ENCODE data around the gene EFL1. TPM values are rescaled to one million over a fixed set of nuclear protein-coding genes. Genes with fewer than 3 reads are reported as not detected.
A peak's percentile ranks its signal among the peaks of the same experiment; 100 is the strongest.
"Not testable (repeated sequence)": the region's sequence is repeated elsewhere in the genome, so short reads cannot be mapped to it uniquely, and the experiment has no call there.

The EFL1 gene
- 10 to 100 TPM; 18.6 to 23.9 (median 22.9) TPM for polyA plus RNA-seq (ENCODE audit: insufficient read length in 3 of 3)
- long read RNA-seq, donor 1: 0 reads
- long read RNA-seq, donor 2, transcript EFL1-201 (20 exons, 3,675 nt): major isoform, 5 of 5 reads
- long read RNA-seq, donor 2, partial matches to known transcripts: 0 of 5 reads
- long read RNA-seq, donor 2, other reads (novel, unspliced or antisense): 0 of 5 reads
- long read RNA-seq, donor 3, partial matches to known transcripts: 0 of 3 reads
- long read RNA-seq, donor 3, other reads (novel, unspliced or antisense): 0 of 3 reads
- long read RNA-seq, donor 4, partial matches to known transcripts: 0 of 1 reads
- long read RNA-seq, donor 4, other reads (novel, unspliced or antisense): 0 of 1 reads
- long read RNA-seq, donor 5, partial matches to known transcripts: 0 of 2 reads
- long read RNA-seq, donor 5, other reads (novel, unspliced or antisense): 0 of 2 reads
- long read RNA-seq, donor 6, partial matches to known transcripts: 0 of 1 reads
- long read RNA-seq, donor 6, other reads (novel, unspliced or antisense): 0 of 1 reads
- long read RNA-seq, donor 7, transcript EFL1-201 (20 exons, 3,675 nt): major isoform, 6 of 6 reads
- long read RNA-seq, donor 7, partial matches to known transcripts: 0 of 6 reads
- long read RNA-seq, donor 7, other reads (novel, unspliced or antisense): 0 of 6 reads
- long read RNA-seq, donor 8: 0 reads
- long read RNA-seq, donor 9, partial matches to known transcripts: 0 of 2 reads
- long read RNA-seq, donor 9, other reads (novel, unspliced or antisense): 0 of 2 reads
- long read RNA-seq, donor 10, partial matches to known transcripts: 0 of 2 reads
- long read RNA-seq, donor 10, other reads (novel, unspliced or antisense): 0 of 2 reads
- long read RNA-seq, donor 11, partial matches to known transcripts: 0 of 3 reads
- long read RNA-seq, donor 11, other reads (novel, unspliced or antisense): 0 of 3 reads
- long read RNA-seq, donor 12, partial matches to known transcripts: 0 of 3 reads
- long read RNA-seq, donor 12, other reads (novel, unspliced or antisense): 0 of 3 reads
- long read RNA-seq, donor 13, partial matches to known transcripts: 0 of 1 reads
- long read RNA-seq, donor 13, other reads (novel, unspliced or antisense): 0 of 1 reads
- long read RNA-seq, donor 14: 0 reads
- long read RNA-seq, donor 15: 0 reads
- long read RNA-seq, donor 16, partial matches to known transcripts: 0 of 2 reads
- long read RNA-seq, donor 16, other reads (novel, unspliced or antisense): 0 of 2 reads

DNA sequence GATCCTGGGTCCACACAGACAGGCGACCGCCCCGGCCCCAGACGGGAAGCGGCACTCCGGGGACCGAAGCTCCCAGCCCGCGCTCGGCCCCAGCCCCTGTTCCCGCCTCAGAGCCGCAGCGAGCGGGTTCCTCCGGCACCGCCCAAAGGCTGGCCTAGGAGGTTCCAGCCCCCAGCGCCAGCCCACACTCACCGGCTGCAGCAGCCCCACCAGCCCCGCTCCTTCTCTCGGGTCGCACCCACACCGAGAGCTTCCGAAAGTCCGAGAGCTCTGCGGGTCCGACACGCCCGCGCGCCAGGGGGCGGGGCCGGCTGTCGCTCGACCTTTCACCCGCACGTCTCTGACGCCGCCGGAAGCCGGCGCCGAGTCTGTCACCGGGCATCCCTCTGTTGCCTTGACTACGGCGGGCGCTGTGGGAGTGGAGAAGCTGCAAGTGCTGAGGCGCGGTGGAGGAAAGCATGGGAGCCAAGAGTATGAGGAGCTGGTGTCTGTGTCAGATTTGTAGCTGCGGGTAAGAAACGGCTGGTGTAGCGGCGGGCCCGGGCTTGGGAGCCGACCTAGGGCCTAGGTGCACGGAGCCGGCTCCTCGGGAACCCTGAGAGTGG, at the start of gene EFL1, which contains the start of gene SAXO2:
EFL1 (minus strand) TSS at position 313 of the 605 bp plus-strand sequence. CDS start 956 bp downstream, outside the sequence.
SAXO2 (plus strand) TSS at position 397 of the 605 bp plus-strand sequence; CDS start at position 459, 62 bp downstream.
- peak; percentile 91 for DNase-seq

DNA sequence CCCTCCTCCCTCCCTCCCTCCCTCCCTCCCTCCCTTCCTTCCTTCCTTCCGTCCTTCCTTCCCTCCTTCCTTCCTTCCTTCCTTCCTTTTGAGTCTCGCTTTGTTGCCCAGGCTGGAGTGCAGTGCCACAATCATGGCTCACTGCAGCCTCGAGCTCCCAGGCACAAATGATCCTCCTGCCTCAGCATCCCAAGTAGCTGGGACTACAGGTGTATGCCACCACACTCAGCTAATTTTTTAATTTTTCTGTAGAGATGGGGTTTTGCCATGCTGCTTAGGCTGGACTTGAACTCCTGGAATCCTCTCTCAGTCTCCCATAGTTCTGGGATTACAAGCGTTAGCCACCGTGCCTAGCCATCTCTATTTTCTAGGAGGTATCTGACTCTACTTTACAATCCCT, 48.8 kb upstream of the EFL1 start:
- not testable (repeated sequence) for DNase-seq

DNA sequence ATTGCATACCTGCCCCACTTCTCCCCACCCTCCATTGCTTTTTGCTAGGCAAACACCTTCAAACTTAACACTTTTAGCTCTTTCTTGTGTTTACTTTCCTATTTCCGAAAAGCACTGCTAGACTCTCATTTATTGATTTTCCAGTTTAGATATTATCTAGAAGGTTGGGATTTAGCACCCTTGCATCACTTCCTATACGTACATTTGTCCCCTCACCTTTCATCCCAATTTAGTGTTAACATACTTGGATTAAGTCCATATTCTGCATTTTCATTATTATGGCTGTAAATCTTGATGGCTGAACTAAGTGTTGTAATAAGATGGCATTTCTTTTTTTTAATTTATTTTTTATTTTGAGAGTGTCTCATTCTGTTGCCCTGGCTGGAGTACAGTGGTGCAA, 47.3 kb upstream of the EFL1 start:
- no peak for DNase-seq

DNA sequence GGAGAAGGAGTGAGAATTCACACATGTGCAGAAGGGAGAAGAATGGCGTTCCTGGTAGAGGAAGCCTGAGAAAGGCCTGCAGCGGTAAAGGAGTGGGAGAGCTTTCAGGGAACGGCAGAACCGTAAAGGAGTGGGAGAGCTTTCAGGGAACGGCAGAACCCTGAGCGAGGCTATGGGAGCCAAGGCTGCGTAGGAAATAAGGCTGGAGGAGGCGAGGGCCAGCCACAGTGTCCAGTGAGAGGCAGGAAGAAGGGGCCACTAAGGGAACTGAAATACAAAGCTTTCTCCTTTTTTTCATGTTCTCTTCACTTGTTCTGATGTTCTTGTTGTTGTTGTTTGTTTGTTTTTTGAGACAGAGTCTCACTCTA, 45.2 kb upstream of the EFL1 start:
- no peak for DNase-seq

DNA sequence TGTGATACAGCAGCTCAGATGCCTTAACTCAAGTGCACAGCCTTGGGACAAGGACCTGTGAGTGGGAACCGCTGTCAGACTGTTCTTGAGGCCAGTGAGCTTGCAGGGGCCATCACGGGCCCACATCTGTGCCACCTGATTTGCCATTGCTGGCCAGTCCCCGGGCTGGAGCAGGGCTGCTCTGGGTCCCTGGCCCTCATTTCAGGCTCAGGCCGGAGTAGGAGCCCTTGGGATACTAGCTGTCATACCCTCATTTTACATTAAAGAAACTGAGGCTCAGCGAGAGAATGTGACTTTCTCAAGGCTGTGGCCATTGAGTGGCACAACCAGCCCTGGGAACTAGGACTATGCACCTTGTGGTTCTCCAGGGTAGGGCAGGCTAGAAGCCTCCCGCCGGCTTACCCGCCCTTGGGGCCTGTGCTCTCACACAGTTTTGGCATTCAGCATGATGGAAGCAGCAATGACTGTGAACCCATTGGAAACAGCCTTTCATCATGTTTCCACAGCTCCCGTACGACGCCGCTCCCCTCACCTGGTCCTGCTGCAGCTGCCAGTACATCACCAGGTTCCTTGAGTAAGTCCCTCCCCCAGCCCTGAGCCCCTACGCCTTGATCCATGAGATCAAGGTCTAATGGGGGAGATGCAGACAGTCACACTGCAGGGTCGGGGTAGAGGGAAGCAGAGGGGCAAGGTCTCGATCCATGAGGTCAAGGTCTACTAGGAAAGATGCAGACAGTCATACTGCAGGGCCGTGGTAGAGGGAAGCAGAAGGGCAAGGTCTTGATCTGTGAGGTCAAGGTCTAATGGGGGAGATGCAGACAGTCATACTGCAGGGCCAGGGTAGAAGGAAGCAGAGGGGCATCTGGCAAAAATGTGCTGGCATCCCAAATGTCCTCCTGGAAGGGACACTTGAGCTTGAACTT, 44.5 kb upstream of the EFL1 start:
- no peak for DNase-seq

DNA sequence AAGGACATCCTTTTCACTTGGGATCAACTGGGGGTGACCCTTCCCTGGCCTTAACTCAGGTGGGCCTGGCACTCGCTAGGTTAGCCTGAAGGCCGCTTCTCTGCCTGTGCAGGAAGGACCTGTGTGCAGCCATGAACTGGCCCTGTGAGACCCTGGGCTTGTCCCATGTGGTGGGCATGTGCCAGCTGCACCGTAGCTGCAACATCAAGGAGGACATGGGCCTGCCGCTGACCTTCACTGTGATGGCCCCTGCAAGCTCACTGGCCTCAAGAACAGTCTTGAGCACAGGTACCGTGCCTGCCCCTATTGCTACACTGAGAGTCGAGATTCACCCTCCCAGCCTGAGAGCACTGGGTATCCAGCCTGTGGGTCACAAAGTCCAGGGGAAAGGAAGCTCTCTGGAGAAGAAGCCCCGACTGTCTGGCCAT, 43.1 kb upstream of the EFL1 start:
- DNase-seq: no peak

DNA sequence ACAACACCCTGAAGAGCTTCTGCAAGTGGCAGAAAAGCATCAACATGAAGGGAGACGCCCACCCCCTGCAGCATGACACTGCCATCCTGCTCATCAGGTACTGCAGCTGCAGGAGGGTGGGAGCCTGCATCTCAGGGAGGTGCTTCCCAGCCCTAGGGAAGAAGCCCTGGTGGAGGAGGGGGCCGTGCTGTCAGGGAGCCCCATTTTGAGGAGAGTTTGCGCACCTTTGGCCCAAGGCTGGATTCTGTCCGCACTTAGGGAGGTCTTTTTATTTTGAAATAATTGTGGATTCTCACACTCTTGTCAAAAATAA, 42.2 kb upstream of the EFL1 start:
- no peak for DNase-seq

DNA sequence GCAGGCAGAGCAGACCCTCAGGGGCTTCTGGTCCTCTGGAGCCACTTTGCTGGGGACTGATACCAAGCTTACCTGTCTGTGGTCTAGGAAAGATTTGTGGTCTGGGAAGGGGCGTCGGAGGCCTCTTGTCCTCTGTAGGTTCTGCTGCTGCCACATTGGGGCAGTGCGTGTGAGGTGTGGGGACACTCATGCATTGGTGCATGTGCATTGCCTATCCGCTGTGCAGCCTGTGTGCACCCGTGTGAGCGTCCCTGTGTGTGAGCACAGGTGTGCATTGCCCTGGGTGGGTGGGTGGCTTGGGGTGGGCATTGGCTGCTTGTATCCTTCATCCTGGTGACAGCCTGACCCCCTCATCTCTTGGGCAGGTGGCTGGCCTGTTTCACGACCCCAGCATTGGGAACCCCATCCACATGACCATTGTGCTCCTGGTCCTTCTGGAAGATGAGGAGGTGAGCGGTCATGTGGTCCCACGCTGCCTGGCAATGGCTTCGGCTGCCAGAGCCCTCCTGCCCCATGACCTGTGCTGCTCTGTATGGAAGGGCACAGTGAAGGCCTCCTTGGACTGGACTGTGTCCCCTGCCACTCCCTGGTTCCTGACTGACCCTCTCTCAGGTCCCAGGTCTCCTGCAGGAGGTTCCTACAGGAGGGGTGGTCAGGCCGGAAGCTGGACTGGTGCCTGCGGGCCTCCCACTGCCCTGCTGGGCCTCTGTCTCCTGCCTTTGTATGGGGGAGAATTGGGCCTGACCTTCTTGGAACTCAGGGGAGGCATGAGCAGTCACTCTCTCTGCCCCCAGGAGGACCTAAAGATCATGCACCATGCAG, 41.6 kb upstream of the EFL1 start:
- no peak for DNase-seq

DNA sequence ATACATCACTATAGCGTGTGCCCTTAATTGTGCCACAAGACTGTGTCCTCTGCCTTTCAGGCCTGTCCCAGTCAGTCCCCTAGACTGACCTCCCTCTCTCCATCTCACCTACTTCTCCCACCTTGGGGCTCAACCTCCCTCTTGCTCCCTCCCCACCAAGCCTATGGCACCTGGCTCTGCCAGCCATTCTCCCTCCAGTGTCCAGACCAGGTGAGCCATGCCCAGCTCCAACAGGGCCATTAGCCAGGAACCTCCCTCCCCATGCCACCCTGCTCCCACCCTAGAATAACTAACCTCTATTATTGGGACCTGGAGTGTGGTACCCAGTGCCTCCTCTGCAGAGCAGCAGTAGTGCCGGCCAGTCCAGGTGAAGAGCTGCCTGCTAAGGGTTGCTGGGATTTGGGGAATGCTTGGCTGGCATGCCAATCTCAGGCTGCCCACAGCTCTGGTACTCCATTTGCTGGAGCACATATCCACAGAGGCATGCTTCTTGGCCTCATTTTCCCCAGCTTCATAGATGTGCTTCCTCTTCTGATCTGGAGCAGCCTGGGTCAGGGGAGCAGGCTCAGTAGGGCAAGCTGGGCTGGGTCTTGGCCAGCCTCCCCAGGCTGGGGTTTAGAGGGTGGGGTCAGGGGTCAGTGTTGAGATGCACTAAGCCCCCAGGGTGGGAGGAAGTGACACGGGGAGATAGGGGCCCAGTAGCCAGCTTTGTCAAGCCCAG, 38.9 kb upstream of the EFL1 start:
- DNase-seq: no peak

DNA sequence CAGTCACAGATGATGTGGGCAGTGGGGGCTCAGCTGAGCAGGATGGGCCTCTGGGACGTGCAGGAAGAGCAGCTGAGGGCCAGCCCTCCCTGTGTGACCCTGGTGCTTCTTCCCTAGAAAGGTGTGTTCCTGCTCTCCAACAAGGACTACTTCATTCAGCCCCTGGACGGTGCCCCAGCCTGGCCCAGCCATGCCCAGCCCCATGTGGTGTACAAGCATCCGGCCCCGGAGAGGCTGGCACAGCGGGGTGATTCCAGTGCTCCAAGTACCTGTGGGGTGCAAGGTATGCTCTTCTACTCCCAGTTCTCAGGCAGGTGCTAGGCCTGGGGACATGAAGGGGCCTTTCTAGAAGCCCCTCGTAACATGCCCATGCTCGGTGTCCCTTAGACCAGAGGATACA, 38.3 kb upstream of the EFL1 start:
- no peak for DNase-seq

DNA sequence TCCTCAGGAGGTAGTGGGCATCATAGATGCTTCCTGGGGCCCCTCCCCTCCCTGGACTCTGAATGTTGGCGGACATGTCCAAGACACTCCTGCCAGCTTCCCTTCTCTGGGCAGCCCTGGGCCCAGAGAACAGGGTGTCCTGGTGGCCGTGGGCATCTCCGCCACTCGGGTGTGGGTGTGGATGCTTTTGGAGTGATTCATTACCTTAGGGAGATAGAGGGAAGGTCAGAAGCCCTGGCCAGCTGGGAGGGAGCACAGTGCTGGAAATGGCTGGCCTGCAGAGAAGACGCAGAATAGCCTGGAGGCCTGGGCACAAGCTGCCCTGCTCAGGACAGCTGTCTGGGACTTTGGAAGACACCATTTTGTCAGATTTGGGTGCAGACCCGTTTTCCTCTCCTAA, 37.8 kb upstream of the EFL1 start:
- DNase-seq: not testable (repeated sequence)

DNA sequence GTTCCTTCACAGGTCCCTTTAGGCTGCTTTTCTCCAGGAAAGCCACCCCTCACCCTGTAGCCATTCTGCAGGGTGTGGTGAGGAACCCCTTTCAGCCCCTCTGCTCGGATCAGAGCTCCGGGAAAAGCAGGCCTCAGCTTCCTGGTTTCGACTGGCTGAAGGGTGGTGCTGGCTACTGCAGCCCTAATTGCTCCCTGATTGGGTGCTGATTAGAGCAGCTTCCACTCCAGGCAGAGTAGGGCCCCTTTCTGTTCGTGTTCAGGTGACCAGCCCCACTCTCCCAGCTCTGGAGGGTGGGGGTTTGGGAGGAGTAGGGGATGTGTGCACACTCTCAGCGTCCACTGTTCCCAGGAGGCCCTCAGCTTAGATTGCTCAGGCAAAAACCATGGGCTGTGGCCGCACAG, 37.0 kb upstream of the EFL1 start:
- not testable (repeated sequence) for DNase-seq

DNA sequence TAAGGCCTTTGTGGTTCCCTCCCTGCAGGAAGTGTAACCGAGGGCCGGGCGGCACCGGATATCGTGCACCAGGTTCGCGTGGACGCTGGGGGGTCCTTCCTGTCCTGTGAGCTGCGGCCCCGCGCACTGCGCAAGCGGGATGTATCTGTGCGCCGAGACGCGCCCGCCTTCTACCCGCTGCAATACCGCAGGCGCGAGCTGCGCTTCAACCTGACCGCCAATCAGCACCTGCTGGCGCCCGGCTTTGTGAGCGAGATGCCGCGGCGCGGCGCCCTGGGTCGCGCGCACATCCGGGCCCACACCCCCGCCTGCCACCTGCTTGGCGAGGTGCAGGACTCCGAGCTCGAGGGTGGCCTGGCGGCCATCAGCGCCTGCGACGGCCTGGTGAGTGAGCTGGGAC, 36.0 kb upstream of the EFL1 start:
- peak; percentile 5 for DNase-seq

DNA sequence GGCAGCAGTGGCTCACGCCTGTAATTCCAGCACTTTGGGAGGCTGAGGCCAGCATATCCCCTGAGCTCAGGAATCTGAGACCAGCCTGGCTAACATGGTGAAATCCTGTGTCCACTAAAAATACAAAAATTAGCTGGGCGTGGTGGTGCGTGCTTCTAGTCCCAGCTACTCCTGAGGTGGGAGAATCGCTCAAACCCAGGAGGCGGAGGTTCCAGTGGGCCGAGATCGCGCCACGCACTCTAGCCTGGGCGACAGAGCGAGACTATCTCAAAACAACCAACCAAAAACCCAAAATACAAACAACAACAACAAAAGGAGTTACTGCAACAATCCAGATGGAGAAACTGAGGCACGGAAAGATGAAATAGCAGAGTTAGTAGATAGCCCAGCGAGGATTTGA, 35.5 kb upstream of the EFL1 start:
- no peak for DNase-seq

DNA sequence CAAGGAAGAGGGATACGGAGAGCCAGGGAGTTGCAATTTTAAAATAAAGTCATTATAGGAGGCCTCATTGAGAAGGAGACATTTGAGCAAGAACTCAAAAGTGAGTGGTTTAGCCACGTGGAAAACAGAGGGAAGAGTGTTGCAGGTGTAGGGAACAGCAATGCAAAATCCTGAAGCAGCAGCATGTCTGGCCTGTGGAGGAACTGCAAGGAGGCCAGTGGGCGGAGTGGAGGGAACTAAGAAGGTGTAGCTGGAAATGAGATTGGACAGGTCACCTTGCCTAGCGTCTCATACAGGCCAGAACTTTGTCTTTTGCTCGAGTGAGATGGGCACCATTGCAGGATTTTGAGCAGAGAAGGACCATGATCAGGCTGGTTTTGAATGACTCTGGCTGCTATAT, 35.0 kb upstream of the EFL1 start:
- no peak for DNase-seq

DNA sequence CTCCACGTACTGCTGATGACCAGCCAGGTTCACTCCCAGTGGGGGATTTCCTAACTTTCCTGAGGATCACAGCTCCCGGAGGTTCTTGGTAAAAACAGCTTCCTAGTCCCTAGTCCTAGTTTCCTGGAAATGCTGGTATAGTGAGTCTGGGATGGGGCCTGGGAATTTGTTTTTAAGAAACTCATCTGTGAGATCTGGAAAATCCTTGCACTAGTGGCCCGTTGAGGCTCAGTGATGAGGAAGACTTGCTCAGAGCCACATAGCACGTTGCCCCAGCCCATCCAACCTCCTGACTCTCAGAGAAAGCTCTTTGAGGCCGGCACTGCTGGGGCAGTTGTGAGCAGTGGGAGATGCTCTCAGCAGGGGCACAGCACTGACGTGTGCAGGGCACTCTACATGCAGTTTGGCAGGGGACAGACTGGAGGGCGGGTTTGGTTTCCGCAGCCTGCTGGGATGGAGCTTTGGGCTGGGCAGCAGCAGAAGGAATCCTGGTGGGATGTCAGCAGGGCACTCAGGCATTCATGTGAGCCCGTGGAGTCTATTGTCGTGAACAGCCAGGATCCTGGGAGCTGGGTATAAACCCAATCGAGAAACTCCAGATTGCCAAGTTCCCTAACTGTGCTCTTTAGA, 31.6 kb upstream of the EFL1 start:
- no peak for DNase-seq

DNA sequence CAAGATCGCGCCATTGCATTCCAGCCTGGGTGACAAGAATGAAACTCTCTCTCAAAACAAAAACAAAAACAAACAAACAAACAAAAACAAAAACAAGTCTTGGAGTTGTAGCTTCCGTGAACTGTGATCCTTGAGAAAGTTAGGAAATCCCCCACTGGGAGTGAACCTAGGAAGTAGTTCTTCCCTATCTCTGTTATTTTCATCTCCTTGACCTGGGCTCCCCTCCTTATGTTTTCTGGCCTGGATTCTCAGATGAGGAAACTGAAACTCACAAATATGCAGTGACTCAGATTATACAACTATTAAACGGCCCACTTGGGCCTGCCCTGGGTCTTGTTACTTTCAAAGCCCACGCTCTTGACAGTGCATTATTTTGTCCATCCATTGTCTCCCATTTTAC, 29.7 kb upstream of the EFL1 start:
- DNase-seq: no peak

DNA sequence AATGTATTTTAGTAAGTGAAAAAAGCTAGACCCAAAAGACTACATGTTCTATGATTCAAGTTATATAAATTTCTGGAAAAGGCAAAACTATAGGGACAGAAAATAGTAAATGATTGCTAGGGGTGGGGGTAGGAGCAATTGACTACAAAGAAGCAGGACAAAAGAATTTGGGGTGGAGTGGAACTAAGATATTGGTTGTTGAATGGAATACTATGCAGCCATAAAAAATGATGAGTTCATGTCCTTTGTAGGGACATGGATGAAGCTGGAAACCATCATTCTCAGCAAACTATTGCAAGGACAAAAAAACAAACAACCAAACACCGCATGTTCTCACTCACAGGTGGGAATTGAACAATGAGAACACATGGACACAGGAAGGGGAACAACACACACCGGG, 25.7 kb upstream of the EFL1 start:
- DNase-seq: not testable (repeated sequence)

DNA sequence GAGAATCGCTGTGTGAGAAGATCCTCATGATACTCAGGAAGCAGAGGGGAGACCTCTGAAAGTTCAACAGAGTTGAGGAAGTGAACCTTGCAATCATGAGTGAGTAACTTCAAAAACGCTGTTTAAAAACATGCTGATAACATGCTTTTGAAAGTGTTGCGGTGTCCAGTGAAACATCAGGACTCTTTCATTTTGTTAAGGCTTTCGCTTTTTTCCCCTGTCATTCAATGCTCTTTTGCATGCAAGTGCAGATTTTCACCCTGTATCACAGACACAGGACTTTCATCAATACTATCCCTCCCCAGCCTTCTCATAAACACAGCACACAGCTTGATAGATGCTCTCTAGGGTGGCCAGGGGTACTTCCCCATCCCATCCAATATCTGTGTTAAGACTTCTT, 23.9 kb upstream of the EFL1 start:
- DNase-seq: not testable (repeated sequence)
